ENCODE data around the gene SLC9C1. TPM values are rescaled to one million over a fixed set of nuclear protein-coding genes. Genes with fewer than 3 reads are reported as not detected.

SLC9C1 gene
- total RNA-seq, 1 donor from 2014 or later, result not detected

GRCh38 chr3:112138219-112138969, 155.6 kb downstream of the SLC9C1 start:
- no peak for TF ChIP-seq CTCF (IDR thresholded peaks at IDR 0.05; ENCODE audit: partially characterized antibody, unreplicated experiment)
- H3K36me3 Mint-ChIP-seq (ENCODE audit: unreplicated experiment), result no peaks in the 10 kb centered on the region
- no peak overlapping the region for H3K4me3 Mint-ChIP-seq (ENCODE audit: unreplicated experiment)
- no peak for DNase-seq
- no peaks in the 10 kb centered on the region for H3K9me3 Mint-ChIP-seq (ENCODE audit: unreplicated experiment)
- H3K27ac Mint-ChIP-seq (ENCODE audit: unreplicated experiment), result no peak overlapping the region
- no peaks in the 10 kb centered on the region for H3K27me3 Mint-ChIP-seq (ENCODE audit: unreplicated experiment)
- H3K4me1 Mint-ChIP-seq (ENCODE audit: low read depth, unreplicated experiment), result peaks cover 2% of the 10 kb centered on the region

GRCh38 chr3:112137781-112138180, 156.2 kb downstream of the SLC9C1 start:
- H3K36me3 Mint-ChIP-seq (ENCODE audit: unreplicated experiment), result no peaks in the 10 kb centered on the region
- no peak for TF ChIP-seq CTCF (IDR thresholded peaks at IDR 0.05; ENCODE audit: partially characterized antibody, unreplicated experiment)
- no peak for DNase-seq
- H3K27me3 Mint-ChIP-seq (ENCODE audit: unreplicated experiment), result no peaks in the 10 kb centered on the region
- peaks cover 2% of the 10 kb centered on the region for H3K4me1 Mint-ChIP-seq (ENCODE audit: low read depth, unreplicated experiment)
- H3K27ac Mint-ChIP-seq (ENCODE audit: unreplicated experiment), result no peak overlapping the region
- no peaks in the 10 kb centered on the region for H3K9me3 Mint-ChIP-seq (ENCODE audit: unreplicated experiment)
- no peak overlapping the region for H3K4me3 Mint-ChIP-seq (ENCODE audit: unreplicated experiment)

GRCh38 chr3:112136959-112137693, 156.9 kb downstream of the SLC9C1 start:
- no peak for DNase-seq
- Mint-ChIP-seq H3K27me3 (ENCODE audit: unreplicated experiment) (no peaks in the 10 kb centered on the region), H3K4me3 (ENCODE audit: unreplicated experiment) (no peak overlapping the region), H3K4me1 (ENCODE audit: low read depth, unreplicated experiment) (peaks cover 2% of the 10 kb centered on the region), H3K36me3 (ENCODE audit: unreplicated experiment) (no peaks in the 10 kb centered on the region), H3K9me3 (ENCODE audit: unreplicated experiment) (no peaks in the 10 kb centered on the region), H3K27ac (ENCODE audit: unreplicated experiment) (no peak overlapping the region)
- no peak for TF ChIP-seq CTCF (IDR thresholded peaks at IDR 0.05; ENCODE audit: partially characterized antibody, unreplicated experiment)

- H3K4me3 Mint-ChIP-seq (ENCODE audit: unreplicated experiment), result no peak overlapping the region
- no peaks in the 10 kb centered on the region for H3K36me3 Mint-ChIP-seq (ENCODE audit: unreplicated experiment)
- no peak overlapping the region for H3K27ac Mint-ChIP-seq (ENCODE audit: unreplicated experiment)
- DNase-seq, result no peak
- no peak for TF ChIP-seq CTCF (IDR thresholded peaks at IDR 0.05; ENCODE audit: partially characterized antibody, unreplicated experiment)
- no peaks in the 10 kb centered on the region for H3K27me3 Mint-ChIP-seq (ENCODE audit: unreplicated experiment)
- H3K9me3 Mint-ChIP-seq (ENCODE audit: unreplicated experiment), result no peaks in the 10 kb centered on the region
- H3K4me1 Mint-ChIP-seq (ENCODE audit: low read depth, unreplicated experiment), result peaks cover 2% of the 10 kb centered on the region
Observed at GRCh38 chr3:112136046-112136445, 158.0 kb downstream of the SLC9C1 start.

Measured in glutamatergic neuron (in vitro differentiated cells).